HCT116 (cell line): ENCODE results near the gene AP3S1. TPM values are rescaled to one million over a fixed set of nuclear protein-coding genes. Genes with fewer than 3 reads are reported as not detected.

Source experiments
- ATAC-seq: fragments of 200-7000 bp; cut with Tn5 transposase; 2 replicates; pipeline ENCODE4 v1.9.1; 2020; ENCODE audit warnings: mild to moderate bottlenecking, moderate library complexity
- BruUV-seq: library from RNA; stranded (reverse); fragments of 400-500 nt; replicated peaks from 2 replicates; lab custom pipeline; 2021; lab: Mats Ljungman, UMichigan
- CTCF ChIA-PET: fragments of 300-600 bp; sonication (Branson Sonifier 250); formaldehyde crosslinking; loops from one replicate; lab custom pipeline; 2021; ENCODE audit warnings: antibody characterized with exemption; lab: Charles Lee
- POLR2A ChIA-PET: fragments of 300-600, 350-600 bp; sonication (Branson Sonifier 250); formaldehyde crosslinking; loops from one replicate; lab custom pipeline; 2021; ENCODE audit warnings: antibody characterized with exemption; lab: Charles Lee
- RAD21 ChIA-PET, 2 experiments: fragments of 300-600 bp; sonication (Branson Sonifier 250); formaldehyde crosslinking; loops; one replicate each; lab custom pipeline; 2023; ENCODE audit warnings: low total read pairs in 2 of 2; ENCODE audit not compliant: uncharacterized antibody in 2 of 2, unreplicated experiment in 2 of 2, low non-redundant PET in 1 of 2; lab: Charles Lee
- DNase-seq: peaks from one replicate; pipeline ENCODE4 v3.0.0-alpha.2; 2010; ENCODE audit warnings: low read depth, low spot score
- H2AFZ ChIP-seq: fragments of 200-600 bp; shearing (Covaris generic), sonication (generic); 2 replicates; pipeline ENCODE4 v1.6.1; 2017; ENCODE audit warnings: low read depth, mixed run types, mixed read lengths, antibody characterized with exemption, low read length; ENCODE audit not compliant: poor library complexity, severe bottlenecking
- H3K27ac ChIP-seq: 2 replicates; pipeline ENCODE4 v1.5.1; 2012; ENCODE audit warnings: low read depth, low read length
- H3K27me3 ChIP-seq: fragments of 200-600 bp; sonication (generic); 2 replicates; pipeline ENCODE4 v1.6.1; 2016; ENCODE audit warnings: mixed run types, low read length, mixed read lengths; ENCODE audit not compliant: insufficient read depth
- H3K36me3 ChIP-seq, 2 experiments: fragments of 200-500 bp in 1 of 2; fragments of 200-600 bp in 1 of 2; sonication (Bioruptor generic) in 1 of 2; sonication (generic) in 1 of 2; 2 replicates each; pipeline versions ENCODE4 v1.5.1 to v1.6.1; 2014 to 2016; ENCODE audit warnings: low read length in 2 of 2, inconsistent platforms in 1 of 2, mixed read lengths in 1 of 2, mixed run types in 1 of 2; ENCODE audit not compliant: insufficient read depth in 2 of 2, control insufficient read depth in 1 of 2
- H3K4me1 ChIP-seq, 2 experiments: fragments of 200-600 bp in 1 of 2; sonication (generic) in 1 of 2; 2 replicates each; pipeline versions ENCODE4 v1.5.1 to v1.6.1; 2012 to 2017; ENCODE audit warnings: low read length in 2 of 2, inconsistent platforms in 1 of 2, mild to moderate bottlenecking in 1 of 2, mixed read lengths in 1 of 2, mixed run types in 1 of 2, moderate library complexity in 1 of 2; ENCODE audit not compliant: insufficient read depth in 2 of 2, control insufficient read depth in 1 of 2
- H3K4me2 ChIP-seq: fragments of 200-600 bp; sonication (generic); 2 replicates; pipeline ENCODE4 v1.6.1; 2017; ENCODE audit warnings: mixed run types, low read length, mixed read lengths
- H3K4me3 ChIP-seq, 2 experiments: fragments of 200-600 bp in 1 of 2; sonication (generic) in 1 of 2; replicated peaks in 1 of 2; 2 replicates each; pipeline ENCODE4 v1.5.1; 2011 to 2016; ENCODE audit warnings: low read length in 2 of 2, control low read depth in 1 of 2, low read depth in 1 of 2, mild to moderate bottlenecking in 1 of 2, mixed read lengths in 1 of 2, mixed run types in 1 of 2
- H3K79me2 ChIP-seq: fragments of 200-600 bp; sonication (generic); 2 replicates; pipeline ENCODE4 v1.6.1; 2017; ENCODE audit warnings: mild to moderate bottlenecking, mixed run types, low read length, moderate library complexity, mixed read lengths; ENCODE audit not compliant: insufficient read depth
- H3K9ac ChIP-seq: fragments of 200-600 bp; sonication (generic); 2 replicates; pipeline ENCODE4 v1.6.1; 2016; ENCODE audit warnings: low read length, mixed read lengths
- H3K9me2 ChIP-seq: fragments of 200-600 bp; sonication (generic), shearing (Covaris generic); 2 replicates; pipeline ENCODE4 v1.6.1; 2017; ENCODE audit warnings: mixed run types, mild to moderate bottlenecking, moderate library complexity; ENCODE audit not compliant: insufficient read depth
- H3K9me3 ChIP-seq, 2 experiments: fragments of 200-500 bp in 1 of 2; fragments of 200-600 bp in 1 of 2; sonication (Bioruptor generic) in 1 of 2; sonication (generic) in 1 of 2; 2 replicates each; pipeline ENCODE4 v1.6.1; 2014 to 2017; ENCODE audit warnings: low read length in 2 of 2, mixed read lengths in 2 of 2, inconsistent platforms in 1 of 2, low read depth in 1 of 2, mild to moderate bottlenecking in 1 of 2, mixed run types in 1 of 2, moderate library complexity in 1 of 2; ENCODE audit not compliant: control insufficient read depth in 1 of 2, insufficient read depth in 1 of 2
- H4K20me1 ChIP-seq: fragments of 200-600 bp; sonication (generic), shearing (Covaris generic); 2 replicates; pipeline ENCODE4 v1.6.1; 2017; ENCODE audit warnings: mixed run types, mild to moderate bottlenecking, moderate library complexity; ENCODE audit not compliant: insufficient read depth
- CBX3 ChIP-seq: IDR thresholded peaks from 2 replicates; pipeline ENCODE4 v1.6.1; 2012; ENCODE audit warnings: low read depth
- CEBPB ChIP-seq: IDR thresholded peaks from 2 replicates; pipeline ENCODE4 v1.6.1; 2012; ENCODE audit warnings: low read depth
- EGR1 ChIP-seq: IDR thresholded peaks from 2 replicates; pipeline ENCODE4 v1.6.1; 2012; ENCODE audit warnings: low read depth
- EZH2 ChIP-seq: fragments of 200-600 bp; sonication (generic); IDR thresholded peaks from 2 replicates; pipeline ENCODE4 v1.6.1; 2017; ENCODE audit warnings: antibody characterized with exemption, mixed run types
- JUND ChIP-seq: IDR thresholded peaks from 2 replicates; pipeline ENCODE4 v1.6.1; 2012
- POLR2AphosphoS5 ChIP-seq: IDR thresholded peaks from 2 replicates; pipeline ENCODE4 v1.6.1; 2011; ENCODE audit warnings: mild to moderate bottlenecking, low read depth, low read length, moderate library complexity
- RAD21 ChIP-seq: IDR thresholded peaks from 2 replicates; pipeline ENCODE4 v1.6.1; 2012; ENCODE audit warnings: low read depth, mild to moderate bottlenecking
- REST ChIP-seq: IDR thresholded peaks from 2 replicates; pipeline ENCODE4 v1.6.1; 2012; ENCODE audit warnings: low read depth
- SIN3A ChIP-seq: IDR thresholded peaks from 2 replicates; pipeline ENCODE4 v1.6.1; 2012; ENCODE audit warnings: low read depth
- SRF ChIP-seq: IDR thresholded peaks from 2 replicates; pipeline ENCODE4 v1.6.1; 2012; ENCODE audit warnings: low read depth
- ZFX ChIP-seq: fragments of 450-650 bp; IDR thresholded peaks from 2 replicates; pipeline ENCODE4 v1.6.1; 2017
- intact Hi-C: fragments of 100-400 bp; cut with micrococcal nuclease; formaldehyde crosslinking; loops from 2 replicates; pipeline ENCODE4 v1.10.0; 2022
- total RNA-seq: library from RNA; stranded (reverse); gene quantifications from one replicate; pipeline ENCODE4 v1.2.1, GENCODE V29; 2021; ENCODE audit not compliant: unreplicated experiment
- TF ChIP-seq, protein P1 (sequence below): IDR thresholded peaks from 2 replicates; pipeline ENCODE4 v1.6.1; 2011; ENCODE audit warnings: mild to moderate bottlenecking, low read length, moderate library complexity; ENCODE audit not compliant: insufficient replicate concordance; ENCODE audit errors: extremely low read depth
- TF ChIP-seq, protein P2 (sequence below), 3 experiments: fragments of 200-600 bp in 1 of 3; sonication (generic) in 1 of 3; IDR thresholded peaks in 2 of 3; conservative IDR thresholded peaks in 1 of 3; 2 replicates each; pipeline ENCODE4 v1.5.1; 2012 to 2017; ENCODE audit warnings: low read depth in 2 of 3, low read length in 2 of 3, antibody characterized with exemption in 1 of 3, borderline replicate concordance in 1 of 3, control low read depth in 1 of 3, mild to moderate bottlenecking in 1 of 3, mixed read lengths in 1 of 3, mixed run types in 1 of 3, moderate library complexity in 1 of 3; ENCODE audit not compliant: insufficient read depth in 1 of 3

The AP3S1 gene
- total RNA-seq, 1 experiment from 2014 or later: 432 TPM

- TF ChIP-seq REST (no peak), JUND (no peak), SIN3A (no peak), EZH2 (no peak), POLR2AphosphoS5 (no peak), SRF (no peak), ZFX (no peak)
Measured at GRCh38 chr5:115813719-115814118, 28.0 kb upstream of the AP3S1 start (continued).

- no peaks in the 10 kb centered on the region for H3K36me3 ChIP-seq
- ChIA-PET RAD21 (no interaction called here), CTCF (no interaction called here), POLR2A (no interaction called here)
- ATAC-seq (no peak), DNase-seq (no peak)
- no peaks in the 10 kb centered on the region for H3K79me2 ChIP-seq
- H3K9ac ChIP-seq: no peak overlapping the region
- no peak overlapping the region for H3K4me2 ChIP-seq
- H2AFZ ChIP-seq: no peak overlapping the region
- no peak overlapping the region for H3K4me3 ChIP-seq
- no peaks in the 10 kb centered on the region for H3K27me3 ChIP-seq
- BruUV-seq: no TSS peak
- no peaks in the 10 kb centered on the region for H3K9me3 ChIP-seq
- H3K9me2 ChIP-seq: no peaks in the 10 kb centered on the region
- intact Hi-C loops: no loop called here
- no peak overlapping the region for H3K27ac ChIP-seq
- no peaks in the 10 kb centered on the region for H3K4me1 ChIP-seq
- no peaks in the 10 kb centered on the region for H4K20me1 ChIP-seq
- TF ChIP-seq, protein P1, sequence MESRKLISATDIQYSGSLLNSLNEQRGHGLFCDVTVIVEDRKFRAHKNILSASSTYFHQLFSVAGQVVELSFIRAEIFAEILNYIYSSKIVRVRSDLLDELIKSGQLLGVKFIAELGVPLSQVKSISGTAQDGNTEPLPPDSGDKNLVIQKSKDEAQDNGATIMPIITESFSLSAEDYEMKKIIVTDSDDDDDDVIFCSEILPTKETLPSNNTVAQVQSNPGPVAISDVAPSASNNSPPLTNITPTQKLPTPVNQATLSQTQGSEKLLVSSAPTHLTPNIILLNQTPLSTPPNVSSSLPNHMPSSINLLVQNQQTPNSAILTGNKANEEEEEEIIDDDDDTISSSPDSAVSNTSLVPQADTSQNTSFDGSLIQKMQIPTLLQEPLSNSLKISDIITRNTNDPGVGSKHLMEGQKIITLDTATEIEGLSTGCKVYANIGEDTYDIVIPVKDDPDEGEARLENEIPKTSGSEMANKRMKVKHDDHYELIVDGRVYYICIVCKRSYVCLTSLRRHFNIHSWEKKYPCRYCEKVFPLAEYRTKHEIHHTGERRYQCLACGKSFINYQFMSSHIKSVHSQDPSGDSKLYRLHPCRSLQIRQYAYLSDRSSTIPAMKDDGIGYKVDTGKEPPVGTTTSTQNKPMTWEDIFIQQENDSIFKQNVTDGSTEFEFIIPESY: no peak
- TF ChIP-seq SRF (no peak), RAD21 (no peak), CBX3 (no peak), CEBPB (no peak), POLR2AphosphoS5 (no peak), REST (no peak), EGR1 (no peak), ZFX (no peak)
- TF ChIP-seq, protein P2, sequence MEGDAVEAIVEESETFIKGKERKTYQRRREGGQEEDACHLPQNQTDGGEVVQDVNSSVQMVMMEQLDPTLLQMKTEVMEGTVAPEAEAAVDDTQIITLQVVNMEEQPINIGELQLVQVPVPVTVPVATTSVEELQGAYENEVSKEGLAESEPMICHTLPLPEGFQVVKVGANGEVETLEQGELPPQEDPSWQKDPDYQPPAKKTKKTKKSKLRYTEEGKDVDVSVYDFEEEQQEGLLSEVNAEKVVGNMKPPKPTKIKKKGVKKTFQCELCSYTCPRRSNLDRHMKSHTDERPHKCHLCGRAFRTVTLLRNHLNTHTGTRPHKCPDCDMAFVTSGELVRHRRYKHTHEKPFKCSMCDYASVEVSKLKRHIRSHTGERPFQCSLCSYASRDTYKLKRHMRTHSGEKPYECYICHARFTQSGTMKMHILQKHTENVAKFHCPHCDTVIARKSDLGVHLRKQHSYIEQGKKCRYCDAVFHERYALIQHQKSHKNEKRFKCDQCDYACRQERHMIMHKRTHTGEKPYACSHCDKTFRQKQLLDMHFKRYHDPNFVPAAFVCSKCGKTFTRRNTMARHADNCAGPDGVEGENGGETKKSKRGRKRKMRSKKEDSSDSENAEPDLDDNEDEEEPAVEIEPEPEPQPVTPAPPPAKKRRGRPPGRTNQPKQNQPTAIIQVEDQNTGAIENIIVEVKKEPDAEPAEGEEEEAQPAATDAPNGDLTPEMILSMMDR (IDR thresholded peaks at IDR 0.05 in 2 of 3, conservative IDR thresholded peaks at IDR 0.05 in 1 of 3; ENCODE audit: borderline replicate concordance in 1 of 3, insufficient read depth in 1 of 3, low read depth in 2 of 3, low read length in 2 of 3): no peak
Measured at GRCh38 chr5:115815006-115815692, 26.6 kb upstream of the AP3S1 start.
